A549 (cell line): ENCODE results near the gene RAB3B.

Source experiments
- BCL3 ChIP-seq: fragments of >200 bp; sonication (Bioruptor Twin); formaldehyde crosslinking; IDR thresholded peaks from 3 replicates; pipeline ENCODE4 v1.6.1; 2016
- CBX2 ChIP-seq: fragments of 200-600 bp; sonication (generic); IDR thresholded peaks from 2 replicates; pipeline ENCODE4 v1.6.1; 2016; ENCODE audit warnings: low read depth, mild to moderate bottlenecking, borderline replicate concordance
- CTCF ChIP-seq: fragments of >200 bp; sonication (Bioruptor Twin); formaldehyde crosslinking; IDR thresholded peaks from 3 replicates; pipeline ENCODE4 v1.5.1; 2016
- ESRRA ChIP-seq: fragments of 150-350 bp; IDR thresholded peaks from 2 replicates; pipeline ENCODE4 v1.6.1; 2014; ENCODE audit warnings: mild to moderate bottlenecking, low read length, borderline replicate concordance
- JUN ChIP-seq, 2 experiments: fragments of >200 bp; sonication (Bioruptor Twin); formaldehyde crosslinking; IDR thresholded peaks; 2 replicates in 1 of 2; 3 replicates in 1 of 2; pipeline ENCODE4 v1.6.1; 2016 to 2017
- POLR2A ChIP-seq: IDR thresholded peaks from 2 replicates; pipeline ENCODE4 v1.6.1; 2012; ENCODE audit warnings: mild to moderate bottlenecking, low read length
- RAD21 ChIP-seq, 2 experiments: fragments of >200 bp in 1 of 2; sonication (Bioruptor Twin) in 1 of 2; formaldehyde crosslinking in 1 of 2; IDR thresholded peaks in 1 of 2; conservative IDR thresholded peaks in 1 of 2; 2 replicates in 1 of 2; 3 replicates in 1 of 2; pipeline ENCODE4 v1.6.1; 2012 to 2018; ENCODE audit warnings: inconsistent platforms in 1 of 2

- TF ChIP-seq CTCF, result no peak
- TF ChIP-seq CBX2, result no peak
- no peak for TF ChIP-seq RAD21 (conservative IDR thresholded peaks at IDR 0.05 in 1 of 2, IDR thresholded peaks at IDR 0.05 in 1 of 2)
- no peak for TF ChIP-seq BCL3
- TF ChIP-seq ESRRA, result no peak
- TF ChIP-seq JUN (IDR thresholded peaks at IDR 0.05), result no peak
- TF ChIP-seq POLR2A, result no peak
These were observed 70.4 kb downstream of the RAB3B start for GRCh38 chr1:51920130-51920529.
